GM12872 (cell line): ENCODE measurements around the gene CDC25C.

Source experiments
- CTCF ChIP-seq: IDR thresholded peaks from 3 replicates; pipeline ENCODE4 v1.5.1; 2011; ENCODE audit warnings: low read depth, mild to moderate bottlenecking, low read length, moderate library complexity; ENCODE audit not compliant: insufficient read depth

CDC25C gene

GRCh38 chr5:138344887-138345622 is 13.5 kb upstream of the CDC25C start:
- TF ChIP-seq CTCF = no peak

GRCh38 chr5:138340008-138340407 is 8.4 kb upstream of the CDC25C start:
- TF ChIP-seq CTCF = no peak

- TF ChIP-seq CTCF = no peak
These were observed 7.9 kb upstream of the CDC25C start for GRCh38 chr5:138339464-138339863.

GRCh38 chr5:138339091-138339456 is 7.5 kb upstream of the CDC25C start:
- no peak for TF ChIP-seq CTCF

GRCh38 chr5:138338411-138339090 is 6.9 kb upstream of the CDC25C start:
- no peak for TF ChIP-seq CTCF

GRCh38 chr5:138337685-138338410 is 6.2 kb upstream of the CDC25C start, which contains the start of gene FAM53C:
Gene FAM53C (plus strand): TSS chr5:138338266. CDS start chr5:138341336, 3,070 bp downstream.
- no peak for TF ChIP-seq CTCF

GRCh38 chr5:138336952-138337684 is 5.5 kb upstream of the CDC25C start:
- no peak for TF ChIP-seq CTCF
